HS-27A (cell line): ENCODE measurements around the gene NNT.
"Not testable (repeated sequence)": the region's sequence is repeated elsewhere in the genome, so short reads cannot be mapped to it uniquely, and the experiment has no call there.

Source experiments
- DNase-seq: peaks from one replicate; pipeline ENCODE4 v3.0.0-alpha.2; 2012; ENCODE audit warnings: low read depth, missing footprints

NNT gene

DNA sequence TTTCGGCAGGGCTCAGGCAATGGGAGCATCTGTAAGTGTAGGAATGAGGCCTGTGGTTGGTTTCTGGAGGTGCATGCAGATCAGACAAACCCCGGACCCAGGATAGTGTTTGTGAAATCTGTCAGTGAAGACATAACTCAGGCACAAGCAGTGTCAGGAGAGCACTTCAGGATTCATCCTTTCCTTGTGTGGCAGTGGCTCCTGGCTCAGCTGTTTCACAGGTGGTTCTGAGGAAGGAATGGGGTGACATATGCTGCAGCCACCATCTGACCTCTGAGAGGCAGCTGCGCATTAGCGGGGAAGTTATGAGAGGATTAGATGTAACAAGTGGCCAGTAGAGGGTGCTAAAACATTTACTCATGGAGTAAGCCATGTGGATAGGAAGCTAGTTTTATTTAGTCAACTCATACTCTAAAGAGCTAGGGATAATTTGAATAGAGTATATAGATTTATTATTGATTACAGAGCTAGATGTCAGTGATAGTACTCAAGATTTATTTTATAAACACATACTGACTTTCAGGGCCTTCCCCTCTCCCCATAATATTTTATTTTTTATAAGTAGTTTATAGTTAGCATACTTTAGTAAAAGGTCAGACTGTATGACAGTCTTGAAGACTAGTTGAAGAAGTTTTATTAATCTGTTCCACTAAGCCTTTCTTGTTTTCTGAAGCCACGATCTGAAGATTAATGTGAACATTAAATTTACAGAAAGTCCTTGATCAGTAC is 28.4 kb downstream of the NNT start:
- DNase-seq, result peak; percentile 51

GRCh38 chr5:43634621-43635020 is 31.6 kb downstream of the NNT start:
- DNase-seq, result no peak

DNA sequence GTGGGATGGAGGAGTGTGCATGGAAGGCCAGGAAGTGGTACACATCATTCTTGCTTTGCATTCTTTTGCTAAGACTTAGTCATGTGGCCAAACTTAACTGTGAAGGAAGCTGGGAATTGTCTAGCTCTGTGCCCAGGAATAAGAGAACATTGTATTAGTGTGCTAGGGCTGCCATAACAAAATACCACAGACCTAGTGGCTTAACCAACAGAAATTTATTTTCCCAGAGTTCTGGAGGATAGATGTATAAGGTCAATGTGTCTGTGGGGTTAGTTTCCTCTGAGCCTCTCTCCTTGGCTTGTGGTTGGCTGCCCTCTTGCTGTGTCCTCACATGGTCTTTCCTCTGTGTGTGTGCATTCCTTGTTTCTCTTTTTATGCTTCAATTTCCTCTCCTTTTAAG is 32.4 kb downstream of the NNT start:
- no peak for DNase-seq

DNA sequence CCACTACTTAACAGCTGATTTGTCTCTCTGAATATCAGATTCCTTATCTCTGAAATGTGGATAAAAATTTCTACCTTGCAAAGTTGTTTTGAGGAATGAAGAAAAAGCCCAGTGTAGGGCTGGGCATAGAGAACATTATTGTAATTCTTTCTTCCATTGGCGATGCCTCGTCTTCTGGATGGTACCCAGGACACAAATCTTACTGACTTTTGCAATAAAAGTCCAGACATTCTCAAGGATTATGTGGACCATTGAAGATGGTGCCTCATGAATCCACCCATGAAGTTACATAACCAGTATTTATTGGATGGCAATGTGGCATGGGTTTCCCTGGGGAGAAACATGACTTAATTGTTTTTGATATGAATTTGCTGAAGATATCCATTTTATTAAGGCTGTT is 33.1 kb downstream of the NNT start:
- no peak for DNase-seq

DNA sequence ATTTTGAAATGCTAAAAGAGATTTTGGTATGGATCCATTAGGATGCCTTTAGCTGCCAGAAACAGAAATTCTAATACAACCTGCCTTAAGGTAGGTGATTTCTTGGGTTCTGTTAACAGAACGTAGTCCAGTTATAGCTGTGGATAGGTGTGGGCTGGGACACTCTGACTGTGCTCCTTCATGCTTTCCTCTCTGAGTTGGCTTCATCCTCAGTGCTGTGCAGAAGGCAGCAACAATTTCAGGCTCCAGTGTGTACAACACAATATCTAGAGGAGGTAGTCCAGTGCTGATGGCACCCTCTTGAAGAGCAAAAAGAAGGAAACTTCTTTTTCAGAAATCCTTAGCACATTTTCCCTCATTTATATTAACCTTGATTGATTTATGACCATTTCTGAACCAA is 34.4 kb downstream of the NNT start:
- no peak for DNase-seq

GRCh38 chr5:43638107-43638506 is 35.1 kb downstream of the NNT start:
- DNase-seq, result no peak

- no peak for DNase-seq
Observed at GRCh38 chr5:43638546-43638945, 35.6 kb downstream of the NNT start.

- DNase-seq, result no peak
Observed at GRCh38 chr5:43639566-43639965, 36.6 kb downstream of the NNT start.

DNA sequence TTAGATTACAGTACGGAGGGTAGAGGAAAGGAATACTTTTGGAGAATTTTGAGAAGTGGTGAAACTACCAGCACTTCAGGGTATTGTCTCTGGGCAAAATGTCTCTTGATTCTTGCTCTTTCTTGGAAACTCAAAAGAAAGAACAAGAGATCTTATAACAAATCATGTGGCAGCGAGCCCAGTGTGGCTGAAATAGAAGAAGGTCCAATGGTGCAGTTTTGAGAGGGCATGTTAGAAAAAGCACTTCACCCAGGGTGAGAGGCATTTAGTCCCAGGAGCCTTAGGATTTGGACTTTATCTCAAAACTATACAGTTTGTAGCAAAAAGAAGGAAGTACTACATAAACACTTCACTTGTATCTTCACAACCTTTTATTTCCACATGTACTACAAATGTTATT is 39.4 kb downstream of the NNT start:
- DNase-seq, result no peak

DNA sequence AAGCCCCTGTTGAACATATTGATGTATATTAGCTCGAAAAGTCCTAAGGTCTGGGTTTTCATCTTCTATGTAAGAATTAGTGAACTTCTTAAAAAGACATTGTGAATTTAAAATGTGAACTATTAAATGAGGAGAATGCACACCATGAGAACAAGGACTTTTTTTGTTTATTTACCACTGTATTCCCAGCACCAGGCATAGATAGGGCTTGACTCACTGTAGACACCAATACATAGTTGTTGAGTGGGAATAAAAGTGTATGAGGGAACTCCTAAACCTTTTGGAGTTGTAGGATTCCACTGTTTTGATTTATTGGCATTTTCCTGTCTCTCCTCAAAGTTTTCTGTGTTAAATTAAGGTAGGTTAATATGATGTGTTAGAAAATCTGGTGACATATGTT is 40.3 kb downstream of the NNT start:
- no peak for DNase-seq

DNA sequence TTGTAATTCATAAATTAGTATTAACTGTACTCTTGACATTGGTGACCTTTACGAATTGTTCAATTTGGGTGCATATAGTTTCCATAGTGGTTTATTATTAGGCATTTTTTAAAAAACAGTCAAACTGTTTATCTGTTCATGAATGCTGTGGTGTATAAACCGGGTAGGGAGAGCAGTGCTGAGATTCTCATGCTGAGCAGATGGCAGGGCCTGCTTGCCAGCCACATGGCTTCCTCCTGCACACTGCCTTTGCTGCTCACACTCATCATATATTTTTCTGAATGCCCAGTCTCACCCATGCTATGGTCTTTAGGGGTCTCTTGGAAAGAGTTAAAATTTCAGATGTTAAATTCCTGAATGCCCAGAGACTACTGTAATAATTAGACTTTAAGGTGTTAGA is 40.8 kb downstream of the NNT start:
- no peak for DNase-seq

DNA sequence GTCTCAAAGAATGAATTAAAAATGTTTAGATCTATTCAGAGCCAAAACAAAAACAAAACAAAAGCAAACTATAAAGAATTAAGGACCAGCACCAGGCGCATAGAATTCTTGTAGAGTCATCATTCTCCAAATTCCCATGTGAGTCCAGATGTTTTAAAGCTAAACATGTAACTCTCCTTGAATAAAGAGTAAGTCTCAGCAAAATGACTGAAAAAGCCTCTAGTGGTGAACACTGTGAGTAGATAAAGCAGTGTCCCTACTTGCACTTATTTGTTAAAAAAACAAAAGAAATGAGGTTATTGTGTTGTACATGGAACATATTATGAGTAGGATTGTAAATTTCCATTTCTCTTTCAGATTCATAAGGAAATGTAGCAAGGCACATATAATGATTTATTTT is 44.0 kb downstream of the NNT start:
- no peak for DNase-seq

DNA sequence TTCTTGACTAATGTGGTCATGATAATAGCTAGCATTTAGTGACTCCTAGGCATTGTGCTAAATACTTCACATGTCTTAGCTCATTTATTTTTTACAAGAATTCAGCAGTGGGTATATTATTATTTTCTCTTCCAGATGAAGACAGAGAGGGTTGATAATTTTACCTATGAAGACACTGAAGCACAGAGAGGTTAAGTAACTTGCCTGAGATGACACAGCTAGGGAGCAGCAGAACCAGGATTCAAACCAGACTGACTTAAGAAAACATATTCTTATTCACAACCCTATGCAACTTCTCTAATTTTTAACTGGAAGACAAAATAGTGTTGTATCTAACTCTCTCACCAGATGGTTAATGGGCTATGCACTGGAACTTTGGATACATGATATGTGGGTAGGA is 44.8 kb downstream of the NNT start:
- DNase-seq, result no peak

GRCh38 chr5:43648499-43649124 is 45.6 kb downstream of the NNT start:
- DNase-seq, result no peak

- no peak for DNase-seq
Observed at GRCh38 chr5:43649256-43649655, 46.3 kb downstream of the NNT start.

GRCh38 chr5:43652537-43653302 is 49.7 kb downstream of the NNT start:
- no peak for DNase-seq

- DNase-seq, result no peak
Observed at GRCh38 chr5:43658509-43658908, 55.5 kb downstream of the NNT start.

GRCh38 chr5:43659075-43659474 is 56.1 kb downstream of the NNT start:
- no peak for DNase-seq

DNA sequence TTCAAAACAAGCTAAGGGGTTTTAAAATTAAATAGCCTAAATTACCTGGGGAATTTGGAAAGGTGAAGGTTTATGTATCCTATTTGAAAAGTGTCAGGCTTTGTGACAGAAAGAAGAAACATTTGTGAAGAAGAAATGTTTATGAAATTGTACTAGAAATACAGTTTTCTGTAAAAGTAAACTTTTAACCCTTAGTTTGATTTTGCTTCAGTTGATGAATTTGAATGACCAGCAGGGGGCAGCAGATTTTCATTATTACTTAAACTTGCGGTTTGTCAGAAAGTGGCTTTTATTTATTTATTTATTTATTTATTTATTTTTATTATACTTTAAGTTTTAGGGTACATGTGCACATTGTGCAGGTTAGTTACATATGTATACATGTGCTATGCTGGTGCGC is 58.1 kb downstream of the NNT start:
- peak; percentile 27 for DNase-seq

DNA sequence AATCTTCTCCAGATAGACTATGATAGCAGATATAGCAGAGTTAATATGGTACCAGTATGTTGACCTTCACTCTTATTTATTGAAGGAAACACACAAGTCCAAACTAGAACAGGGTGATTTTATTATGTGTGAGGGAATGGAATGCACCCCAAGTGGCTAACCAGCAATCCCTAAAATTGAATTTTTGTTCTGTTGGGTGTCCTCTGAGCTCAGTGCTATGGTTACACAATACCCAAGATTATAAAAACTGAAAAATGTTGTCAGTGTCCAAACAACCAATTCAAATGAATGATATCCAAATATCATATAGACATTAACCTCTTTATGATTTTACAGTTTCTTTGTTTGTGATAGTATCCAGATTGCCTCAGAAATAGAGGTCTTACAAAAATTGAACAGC is 60.9 kb downstream of the NNT start:
- no peak for DNase-seq

- no peak for DNase-seq
Observed at GRCh38 chr5:43664501-43665040, 61.6 kb downstream of the NNT start.

DNA sequence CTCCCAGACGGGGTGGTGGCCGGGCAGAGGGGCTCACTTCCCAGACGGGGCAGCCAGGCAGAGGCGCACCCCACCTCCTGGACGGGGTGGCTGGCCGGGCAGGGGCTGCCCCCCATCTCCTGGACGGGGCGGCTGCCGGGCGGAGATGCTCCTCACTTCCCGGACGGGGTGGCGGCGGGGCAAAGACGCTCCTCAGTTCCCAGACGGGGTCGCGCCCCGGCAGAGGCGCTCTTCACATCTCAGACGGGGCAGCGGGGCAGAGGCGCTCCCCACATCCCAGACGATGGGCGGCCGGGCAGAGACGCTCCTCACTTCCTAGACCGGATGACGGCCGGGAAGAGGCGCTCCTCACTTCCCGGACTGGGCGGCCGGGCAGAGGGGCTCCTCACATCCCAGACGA is 62.8 kb downstream of the NNT start:
- DNase-seq, result not testable (repeated sequence)

DNA sequence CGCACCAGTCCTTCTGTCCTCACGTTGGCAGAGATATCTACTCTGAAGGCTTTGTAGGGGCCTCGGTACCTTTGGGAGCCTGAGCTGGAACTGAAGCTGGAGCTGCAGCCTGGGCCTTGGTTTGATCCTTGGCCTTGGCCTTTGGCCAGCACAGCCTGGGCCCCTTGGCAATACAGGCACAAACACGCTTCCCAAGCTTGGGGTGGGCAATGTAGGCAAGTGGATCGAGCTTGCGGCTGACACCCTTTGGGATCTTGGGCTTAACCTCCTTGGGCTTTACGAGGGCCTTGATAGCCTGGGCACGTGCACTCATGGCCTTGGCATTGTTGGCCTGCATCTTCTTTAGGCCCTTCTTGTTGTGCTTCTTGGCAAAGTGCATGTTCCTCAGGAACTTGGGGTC is 63.7 kb downstream of the NNT start:
- not testable (repeated sequence) for DNase-seq
